Kidney (tissue), 14 donors: ENCODE measurements around the gene ACVR1C. TPM values are rescaled to one million over a fixed set of nuclear protein-coding genes. Genes with fewer than 3 reads are reported as not detected.
A peak's percentile ranks its signal among the peaks of the same experiment; 100 is the strongest.

Experiments used
- DNase-seq, 5 donors: peaks; one replicate each; pipeline ENCODE4 v3.0.0-alpha.2; 2013 to 2020
- FAIRE-seq: peaks from 2 replicates; lab custom pipeline; 2012; peaks lifted over from hg19 to GRCh38; lab: Jason Lieb, UNC
- H3K27ac ChIP-seq, 2 donors: one replicate each; pipeline ENCODE4 v1.7.0; 2013; ENCODE audit warnings: low read depth in 2 of 2, low read length in 2 of 2, inconsistent platforms in 1 of 2
- H3K27me3 ChIP-seq: one replicate; pipeline ENCODE4 v1.7.1; 2013; ENCODE audit warnings: low read length, inconsistent platforms; ENCODE audit not compliant: control insufficient read depth, insufficient read depth
- H3K36me3 ChIP-seq, 3 donors: one replicate each; pipeline versions ENCODE4 v1.7.0 to v1.7.1; 2013; ENCODE audit warnings: low read length in 3 of 3, control low read depth in 1 of 3, inconsistent platforms in 1 of 3; ENCODE audit not compliant: insufficient read depth in 3 of 3, control insufficient read depth in 2 of 3
- H3K4me1 ChIP-seq, 3 donors: one replicate each; pipeline versions ENCODE4 v1.7.0 to v1.7.1; 2013; ENCODE audit warnings: low read length in 3 of 3, inconsistent platforms in 1 of 3, low read depth in 1 of 3; ENCODE audit not compliant: control insufficient read depth in 2 of 3, insufficient read depth in 2 of 3
- H3K4me3 ChIP-seq, 3 donors: one replicate each; pipeline versions ENCODE4 v1.7.0 to v1.8.1; 2013; ENCODE audit warnings: low read length in 3 of 3, control low read depth in 1 of 3, inconsistent platforms in 1 of 3
- H3K9ac ChIP-seq, 3 donors: one replicate each; pipeline versions ENCODE4 v1.7.0 to v1.7.1; 2013; ENCODE audit warnings: low read length in 3 of 3, control low read depth in 1 of 3, inconsistent platforms in 1 of 3
- H3K9me3 ChIP-seq, 3 donors: one replicate each; pipeline versions ENCODE4 v1.7.0 to v1.7.1; 2013; ENCODE audit warnings: low read length in 3 of 3, control low read depth in 1 of 3, inconsistent platforms in 1 of 3; ENCODE audit not compliant: control insufficient read depth in 2 of 3, insufficient read depth in 1 of 3
- CTCF ChIP-seq: IDR thresholded peaks from 3 replicates; pipeline ENCODE4 v1.5.1; 2012; ENCODE audit warnings: mild to moderate bottlenecking, moderate library complexity, borderline replicate concordance; ENCODE audit not compliant: insufficient read depth; ENCODE audit errors: extremely low read depth
- intact Hi-C: fragments of 100-400 bp; cut with DNase I; formaldehyde crosslinking; loops from one replicate; pipeline ENCODE4 v1.11.1; 2022
- polyA plus RNA-seq: library from polyadenylated mRNA; stranded (reverse); fragments of 350-450 nt; fragmentation: Illumina TruSeq; extraction: RNeasy Lipid Tissue Mini Kit (QIAGEN cat#74804); gene quantifications from one replicate; pipeline ENCODE4 v1.2.3, GENCODE V29; 2014; ENCODE audit warnings: low read depth, low replicate concordance; ENCODE audit not compliant: insufficient read depth
- total RNA-seq: library from RNA; stranded (reverse); fragmentation: NEBNext Ultra II Directional; extraction: Animal tissue kit (Norgen Biotek cat#: 25700); gene quantifications from one replicate; pipeline ENCODE4 v1.2.1, GENCODE V29; 2021
- donor health status: control.
- donor health status: control.
- donor health status: control.
- donor health status: control.
- donor health status: control.
- donor health status: DM: yes; HTN: yes; CAD: no.
- donor health status: Normal renal cell carcinoma (clear cell type).

ACVR1C gene
- total and polyA plus RNA-seq, 2 donors from 2014 or later, result 0.28 to 0.79 TPM

GRCh38 chr2:157644776-157645175, 16.1 kb upstream of the ACVR1C start:
- no peak for DNase-seq
- intact Hi-C loops, result no loop called here
- no peak for FAIRE-seq

GRCh38 chr2:157631861-157632260, 3.2 kb upstream of the ACVR1C start:
- no peak for FAIRE-seq

More at GRCh38 chr2:157644776-157645175, 16.1 kb upstream of the ACVR1C start:
- Histone ChIP-seq H3K36me3 (no peaks in the 10 kb centered on the region), H3K9me3 (no peaks in the 10 kb centered on the region), H3K4me3 (no peak overlapping the region), H3K4me1 (no peaks in the 10 kb centered on the region), H3K9ac (no peak overlapping the region), H3K27me3 (no peaks in the 10 kb centered on the region), H3K27ac (no peak overlapping the region)
- TF ChIP-seq CTCF, result no peak

GRCh38 chr2:157627594-157628476, 829 bp downstream of the ACVR1C start:
- DNase-seq (peak in 4 of 5 donors; percentile 10 to 38 (median 26)), FAIRE-seq (no peak)
- Histone ChIP-seq H3K36me3 (no peaks in the 10 kb centered on the region), H3K27me3 (peaks cover 2% of the 10 kb centered on the region), H3K9ac (peak overlapping the region in 1 of 3 donors; percentile 59), H3K9me3 (no peaks in the 10 kb centered on the region), H3K27ac (no peak overlapping the region), H3K4me1 (peaks cover 0 to 2% (median 0%) of the 10 kb centered on the region in 3 donors), H3K4me3 (peak overlapping the region in 2 of 3 donors; percentile 43 to 71)
- TF ChIP-seq CTCF, result no peak
- intact Hi-C loops, result no loop called here

More at GRCh38 chr2:157631861-157632260, 3.2 kb upstream of the ACVR1C start:
- no peak overlapping the region for H3K27ac ChIP-seq
- H3K36me3 ChIP-seq, result no peaks in the 10 kb centered on the region
- intact Hi-C loops, result no loop called here
- H3K4me1 ChIP-seq, result peaks cover 0 to 2% (median 0%) of the 10 kb centered on the region in 3 donors
- H3K9ac ChIP-seq, result no peak overlapping the region
- TF ChIP-seq CTCF, result no peak
- H3K27me3 ChIP-seq, result peaks cover 2% of the 10 kb centered on the region
- no peaks in the 10 kb centered on the region for H3K9me3 ChIP-seq
- no peak for DNase-seq
- H3K4me3 ChIP-seq, result no peak overlapping the region
